Stimulated activated CD4-positive, alpha-beta T cell treated with anti-CD3 and anti-CD28 coated beads, Interleukin-1b, Interleukin-23, amount 100 ng/mL, for 4 hours (primary cell): ENCODE measurements around the gene DNAJC3.
"Not testable (repeated sequence)": the region's sequence is repeated elsewhere in the genome, so short reads cannot be mapped to it uniquely, and the experiment has no call there.

Experiments
- DNase-seq, 2 donors: peaks; one replicate each; pipeline ENCODE4 v3.0.0-alpha.2; 2020; ENCODE audit warnings: low read depth in 2 of 2

Gene DNAJC3

GRCh38 chr13:95714142-95714832, 37.3 kb downstream of the DNAJC3 start:
- DNase-seq = no peak

- DNase-seq = no peak
These were observed 39.3 kb downstream of the DNAJC3 start for GRCh38 chr13:95716231-95716630.

GRCh38 chr13:95722241-95722640, 45.3 kb downstream of the DNAJC3 start:
- no peak for DNase-seq

GRCh38 chr13:95723438-95723837, 46.5 kb downstream of the DNAJC3 start:
- no peak for DNase-seq

GRCh38 chr13:95724252-95724651, 47.3 kb downstream of the DNAJC3 start:
- no peak for DNase-seq

- DNase-seq = no peak
These were observed 49.9 kb downstream of the DNAJC3 start for GRCh38 chr13:95726876-95727275.

GRCh38 chr13:95728957-95729356, 52.0 kb downstream of the DNAJC3 start:
- no peak for DNase-seq

GRCh38 chr13:95734124-95734523, 57.2 kb downstream of the DNAJC3 start:
- DNase-seq = no peak

GRCh38 chr13:95740071-95740978, 63.4 kb downstream of the DNAJC3 start:
- not testable (repeated sequence) for DNase-seq

GRCh38 chr13:95740979-95741320, 64.0 kb downstream of the DNAJC3 start:
- no peak for DNase-seq

GRCh38 chr13:95741584-95742563, 64.9 kb downstream of the DNAJC3 start:
- no peak for DNase-seq

GRCh38 chr13:95743192-95743591, 66.3 kb downstream of the DNAJC3 start:
- no peak for DNase-seq

- no peak for DNase-seq
These were observed 68.3 kb downstream of the DNAJC3 start for GRCh38 chr13:95745289-95745688.

- DNase-seq = no peak
These were observed 68.8 kb downstream of the DNAJC3 start for GRCh38 chr13:95745752-95746151.

- DNase-seq = no peak
These were observed 72.6 kb downstream of the DNAJC3 start for GRCh38 chr13:95749545-95749944.

- DNase-seq = no peak
These were observed 75.7 kb downstream of the DNAJC3 start for GRCh38 chr13:95752677-95753076.

- no peak for DNase-seq
These were observed 77.1 kb downstream of the DNAJC3 start for GRCh38 chr13:95754069-95754468.

- no peak for DNase-seq
These were observed 79.1 kb downstream of the DNAJC3 start for GRCh38 chr13:95756072-95756471.

GRCh38 chr13:95762626-95763025, 85.7 kb downstream of the DNAJC3 start:
- DNase-seq = not testable (repeated sequence)

- no peak for DNase-seq
These were observed 86.7 kb downstream of the DNAJC3 start for GRCh38 chr13:95763601-95764000.

- no peak for DNase-seq
These were observed 95.0 kb downstream of the DNAJC3 start for GRCh38 chr13:95771905-95772304.

GRCh38 chr13:95779522-95779921, 102.6 kb downstream of the DNAJC3 start:
- no peak for DNase-seq
